ENCODE data around the gene HSPB9.
A peak's percentile ranks its signal among the peaks of the same experiment; 100 is the strongest.

HSPB9 gene

GRCh38 chr17:42159796-42160530 is 37.4 kb downstream of the HSPB9 start:
- no peak overlapping the region for H3K27ac Mint-ChIP-seq
- H3K36me3 Mint-ChIP-seq, result no peaks in the 10 kb centered on the region
- H3K9me3 Mint-ChIP-seq, result no peaks in the 10 kb centered on the region
- CTCF ChIA-PET, result no interaction called here
- H3K4me1 Mint-ChIP-seq, result peaks cover 11% of the 10 kb centered on the region
- peaks cover 3% of the 10 kb centered on the region for H3K27me3 Mint-ChIP-seq
- no peak for DNase-seq
- H3K4me3 Mint-ChIP-seq, result no peak overlapping the region

- H3K27ac Mint-ChIP-seq, result no peak overlapping the region
- H3K4me1 Mint-ChIP-seq, result peaks cover 6% of the 10 kb centered on the region
- CTCF ChIA-PET, result no interaction called here
Observed at GRCh38 chr17:42160531-42160910, 37.9 kb downstream of the HSPB9 start.

GRCh38 chr17:42163113-42163512 is 40.5 kb downstream of the HSPB9 start:
- DNase-seq, result peak; percentile 59

More at GRCh38 chr17:42160531-42160910, 37.9 kb downstream of the HSPB9 start:
- Mint-ChIP-seq H3K36me3 (no peaks in the 10 kb centered on the region), H3K9me3 (no peaks in the 10 kb centered on the region), H3K27me3 (no peaks in the 10 kb centered on the region), H3K4me3 (no peak overlapping the region)
- no peak for DNase-seq

GRCh38 chr17:42163696-42164407 is 41.2 kb downstream of the HSPB9 start:
- DNase-seq, result no peak
- Mint-ChIP-seq H3K27ac (no peak overlapping the region), H3K4me1 (no peaks in the 10 kb centered on the region), H3K36me3 (no peaks in the 10 kb centered on the region), H3K4me3 (no peak overlapping the region), H3K9me3 (no peaks in the 10 kb centered on the region), H3K27me3 (peaks cover 3% of the 10 kb centered on the region)
- CTCF ChIA-PET, result interaction anchor here (0.5 to 1.8 kb wide), 4 partner anchors 18 to 147 kb away, joined by 3 to 6 read pairs (median 3); partner anchors contain the start of genes GHDC and KCNH4

More at GRCh38 chr17:42163113-42163512, 40.5 kb downstream of the HSPB9 start:
- H3K36me3 Mint-ChIP-seq, result no peaks in the 10 kb centered on the region
- no peaks in the 10 kb centered on the region for H3K4me1 Mint-ChIP-seq
- CTCF ChIA-PET, result interaction anchor here (0.9 to 1.8 kb wide), 4 partner anchors 18 to 148 kb away, joined by 3 to 6 read pairs (median 3); partner anchors contain the start of genes GHDC and KCNH4
- no peak overlapping the region for H3K27ac Mint-ChIP-seq
- no peaks in the 10 kb centered on the region for H3K9me3 Mint-ChIP-seq
- peaks cover 2% of the 10 kb centered on the region for H3K27me3 Mint-ChIP-seq
- no peak overlapping the region for H3K4me3 Mint-ChIP-seq

- H3K4me3 Mint-ChIP-seq, result no peak overlapping the region
- no peak for DNase-seq
- no peaks in the 10 kb centered on the region for H3K9me3 Mint-ChIP-seq
- H3K27ac Mint-ChIP-seq, result no peak overlapping the region
- CTCF ChIA-PET, result no interaction called here
- no peaks in the 10 kb centered on the region for H3K4me1 Mint-ChIP-seq
- no peaks in the 10 kb centered on the region for H3K36me3 Mint-ChIP-seq
- H3K27me3 Mint-ChIP-seq, result peaks cover 6% of the 10 kb centered on the region
Observed at GRCh38 chr17:42165751-42166150, 43.1 kb downstream of the HSPB9 start.

- H3K27me3 Mint-ChIP-seq, result peaks cover 12% of the 10 kb centered on the region
- CTCF ChIA-PET, result no interaction called here
- no peaks in the 10 kb centered on the region for H3K36me3 Mint-ChIP-seq
- H3K4me3 Mint-ChIP-seq, result no peak overlapping the region
- H3K9me3 Mint-ChIP-seq, result no peaks in the 10 kb centered on the region
- DNase-seq, result no peak
- H3K4me1 Mint-ChIP-seq, result no peaks in the 10 kb centered on the region
- no peak overlapping the region for H3K27ac Mint-ChIP-seq
Observed at GRCh38 chr17:42166196-42166763, 43.7 kb downstream of the HSPB9 start.

- no peaks in the 10 kb centered on the region for H3K4me1 Mint-ChIP-seq
Observed at GRCh38 chr17:42167807-42168206, 45.2 kb downstream of the HSPB9 start.

GRCh38 chr17:42169351-42169750 is 46.7 kb downstream of the HSPB9 start:
- CTCF ChIA-PET, result interaction anchor here (1.5 kb wide), 1 partner anchor 143 kb away, joined by 3 read pairs; no protein-coding TSS in a partner anchor
- Mint-ChIP-seq H3K9me3 (no peaks in the 10 kb centered on the region), H3K27me3 (peaks cover 31% of the 10 kb centered on the region), H3K36me3 (no peaks in the 10 kb centered on the region), H3K4me1 (peaks cover 1% of the 10 kb centered on the region), H3K4me3 (no peak overlapping the region), H3K27ac (no peak overlapping the region)
- DNase-seq, result no peak

More at GRCh38 chr17:42167807-42168206, 45.2 kb downstream of the HSPB9 start:
- peaks cover 18% of the 10 kb centered on the region for H3K27me3 Mint-ChIP-seq
- no peak overlapping the region for H3K4me3 Mint-ChIP-seq
- no peaks in the 10 kb centered on the region for H3K36me3 Mint-ChIP-seq
- H3K9me3 Mint-ChIP-seq, result no peaks in the 10 kb centered on the region
- DNase-seq, result no peak
- no peak overlapping the region for H3K27ac Mint-ChIP-seq
- CTCF ChIA-PET, result interaction anchor here (0.5 to 1.5 kb wide), 2 partner anchors 18 to 145 kb away, joined by 3 to 4 read pairs; no protein-coding TSS in a partner anchor

- Mint-ChIP-seq H3K27ac (no peak overlapping the region), H3K36me3 (no peaks in the 10 kb centered on the region), H3K27me3 (peaks cover 47% of the 10 kb centered on the region), H3K9me3 (no peaks in the 10 kb centered on the region), H3K4me3 (no peak overlapping the region), H3K4me1 (peaks cover 2% of the 10 kb centered on the region)
- CTCF ChIA-PET, result no interaction called here
- DNase-seq, result no peak
Observed at GRCh38 chr17:42171831-42172230, 49.2 kb downstream of the HSPB9 start.
